Neural progenitor cell (in vitro differentiated cells): ENCODE data around the gene PCSK5. TPM values are rescaled to one million over a fixed set of nuclear protein-coding genes. Genes with fewer than 3 reads are reported as not detected.

Experiments
- DNase-seq: peaks from one replicate; pipeline ENCODE4 v3.0.0-alpha.2; 2016; ENCODE audit warnings: low spot score
- H2AFZ ChIP-seq: fragments of 200-600 bp; sonication (generic); replicated peaks from 2 replicates; pipeline ENCODE4 v1.6.1; 2016; ENCODE audit warnings: antibody characterized with exemption
- H3F3A ChIP-seq: fragments of 200-600 bp; sonication (generic); 2 replicates; pipeline ENCODE4 v1.6.1; 2016; ENCODE audit warnings: antibody characterized with exemption, low read depth
- H3K27ac ChIP-seq: fragments of 200-600 bp; sonication (generic); 2 replicates; pipeline ENCODE4 v1.5.1; 2016; ENCODE audit warnings: mild to moderate bottlenecking
- H3K27me3 ChIP-seq: fragments of 200-600 bp; sonication (generic); 2 replicates; pipeline ENCODE4 v1.6.1; 2016; ENCODE audit warnings: mild to moderate bottlenecking, moderate library complexity
- H3K36me3 ChIP-seq: fragments of 200-600 bp; sonication (generic); 2 replicates; pipeline ENCODE4 v1.5.1; 2016
- H3K4me1 ChIP-seq: fragments of 200-600 bp; sonication (generic); 2 replicates; pipeline ENCODE4 v1.6.1; 2016; ENCODE audit warnings: mixed run types
- H3K4me2 ChIP-seq: fragments of 200-600 bp; sonication (generic); 2 replicates; pipeline ENCODE4 v1.6.1; 2016
- H3K4me3 ChIP-seq: fragments of 200-600 bp; sonication (generic); 2 replicates; pipeline ENCODE4 v1.5.1; 2016
- H3K79me2 ChIP-seq: fragments of 200-600 bp; sonication (generic); 2 replicates; pipeline ENCODE4 v1.6.1; 2016; ENCODE audit warnings: low read depth
- H3K9ac ChIP-seq: fragments of 200-600 bp; sonication (generic); 2 replicates; pipeline ENCODE4 v1.6.1; 2016
- H3K9me3 ChIP-seq: fragments of 200-600 bp; sonication (generic); 2 replicates; pipeline ENCODE4 v1.5.1; 2016; ENCODE audit warnings: low read depth
- H4K20me1 ChIP-seq: fragments of 200-600 bp; sonication (generic); 2 replicates; pipeline ENCODE4 v1.6.1; 2016; ENCODE audit warnings: low read depth
- H3K27ac Mint-ChIP-seq: 3 replicates; pipeline ENCODE4 v1.8.0; 2021; ENCODE audit warnings: mixed read lengths
- H3K27me3 Mint-ChIP-seq: 2 replicates; pipeline ENCODE4 v1.8.0; 2022; ENCODE audit warnings: low read depth, mild to moderate bottlenecking, inconsistent platforms, moderate library complexity, mixed read lengths; ENCODE audit not compliant: insufficient read depth
- H3K36me3 Mint-ChIP-seq: 3 replicates; pipeline ENCODE4 v1.8.0; 2021; ENCODE audit warnings: mixed read lengths
- H3K4me1 Mint-ChIP-seq: 3 replicates; pipeline ENCODE4 v1.8.0; 2021; ENCODE audit warnings: mixed read lengths
- H3K4me3 Mint-ChIP-seq: 3 replicates; pipeline ENCODE4 v1.8.0; 2021; ENCODE audit warnings: mild to moderate bottlenecking, moderate library complexity, mixed read lengths
- H3K9me3 Mint-ChIP-seq: 3 replicates; pipeline ENCODE4 v1.8.0; 2020; ENCODE audit warnings: mixed read lengths
- EZH2 ChIP-seq: fragments of 200-600 bp; sonication (generic); IDR thresholded peaks from 2 replicates; pipeline ENCODE4 v1.6.1; 2017; ENCODE audit warnings: antibody characterized with exemption, mild to moderate bottlenecking, moderate library complexity
- EZH2phosphoT487 ChIP-seq: fragments of 200-600 bp; sonication (generic); IDR thresholded peaks from 2 replicates; pipeline ENCODE4 v1.6.1; 2017; ENCODE audit warnings: antibody characterized with exemption
- total RNA-seq: library from RNA; depleted of rRNA; stranded (reverse); fragments of >200 nt; gene quantifications from 2 replicates; pipeline ENCODE4 v1.2.3, GENCODE V29; 2015; ENCODE audit warnings: low replicate concordance
- TF ChIP-seq, protein P1 (sequence below): fragments of 200-600 bp; sonication (generic); IDR thresholded peaks from 2 replicates; pipeline ENCODE4 v1.5.1; 2017; ENCODE audit warnings: antibody characterized with exemption, mild to moderate bottlenecking

PCSK5 gene
- total RNA-seq, 1 donor from 2014 or later = 23.4 TPM

DNA sequence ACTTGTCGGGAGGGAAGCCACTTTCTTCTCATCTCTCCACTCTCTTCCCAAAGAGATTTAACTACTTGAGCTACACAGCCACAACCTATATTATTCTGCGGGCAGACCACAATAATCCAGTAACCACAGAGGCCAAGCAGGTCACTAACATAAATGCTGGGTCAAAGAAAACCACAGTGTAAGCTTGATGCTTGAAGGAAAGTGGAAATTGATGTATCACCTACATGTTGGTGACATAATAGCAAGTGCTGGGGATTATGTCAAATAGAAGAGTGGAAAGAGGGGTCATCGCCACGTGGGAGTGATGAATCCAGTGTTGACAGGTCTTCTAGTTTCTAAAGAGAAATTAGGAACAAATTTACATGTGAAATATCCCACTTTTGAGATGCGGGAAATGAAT lies 462.8 kb downstream of the PCSK5 start:
- Mint-ChIP-seq H3K36me3 (no peaks in the 10 kb centered on the region), H3K9me3 (no peaks in the 10 kb centered on the region), H3K27me3 (peaks cover 2% of the 10 kb centered on the region), H3K27ac (no peak overlapping the region), H3K4me3 (no peak overlapping the region), H3K4me1 (no peaks in the 10 kb centered on the region)
- Histone ChIP-seq H3K36me3 (no peaks in the 10 kb centered on the region), H3K27me3 (no peaks in the 10 kb centered on the region), H3K4me2 (no peak overlapping the region), H3K9ac (no peak overlapping the region), H4K20me1 (no peaks in the 10 kb centered on the region), H3K4me1 (no peaks in the 10 kb centered on the region), H3K79me2 (no peaks in the 10 kb centered on the region), H3K4me3 (no peak overlapping the region), H3K27ac (no peak overlapping the region), H2AFZ (no peak overlapping the region), H3K9me3 (no peaks in the 10 kb centered on the region), H3F3A (no peaks in the 10 kb centered on the region)
- no peak for DNase-seq
- no peak for TF ChIP-seq EZH2phosphoT487
- TF ChIP-seq, protein P1, sequence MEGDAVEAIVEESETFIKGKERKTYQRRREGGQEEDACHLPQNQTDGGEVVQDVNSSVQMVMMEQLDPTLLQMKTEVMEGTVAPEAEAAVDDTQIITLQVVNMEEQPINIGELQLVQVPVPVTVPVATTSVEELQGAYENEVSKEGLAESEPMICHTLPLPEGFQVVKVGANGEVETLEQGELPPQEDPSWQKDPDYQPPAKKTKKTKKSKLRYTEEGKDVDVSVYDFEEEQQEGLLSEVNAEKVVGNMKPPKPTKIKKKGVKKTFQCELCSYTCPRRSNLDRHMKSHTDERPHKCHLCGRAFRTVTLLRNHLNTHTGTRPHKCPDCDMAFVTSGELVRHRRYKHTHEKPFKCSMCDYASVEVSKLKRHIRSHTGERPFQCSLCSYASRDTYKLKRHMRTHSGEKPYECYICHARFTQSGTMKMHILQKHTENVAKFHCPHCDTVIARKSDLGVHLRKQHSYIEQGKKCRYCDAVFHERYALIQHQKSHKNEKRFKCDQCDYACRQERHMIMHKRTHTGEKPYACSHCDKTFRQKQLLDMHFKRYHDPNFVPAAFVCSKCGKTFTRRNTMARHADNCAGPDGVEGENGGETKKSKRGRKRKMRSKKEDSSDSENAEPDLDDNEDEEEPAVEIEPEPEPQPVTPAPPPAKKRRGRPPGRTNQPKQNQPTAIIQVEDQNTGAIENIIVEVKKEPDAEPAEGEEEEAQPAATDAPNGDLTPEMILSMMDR = no peak
- TF ChIP-seq EZH2 = no peak

DNA sequence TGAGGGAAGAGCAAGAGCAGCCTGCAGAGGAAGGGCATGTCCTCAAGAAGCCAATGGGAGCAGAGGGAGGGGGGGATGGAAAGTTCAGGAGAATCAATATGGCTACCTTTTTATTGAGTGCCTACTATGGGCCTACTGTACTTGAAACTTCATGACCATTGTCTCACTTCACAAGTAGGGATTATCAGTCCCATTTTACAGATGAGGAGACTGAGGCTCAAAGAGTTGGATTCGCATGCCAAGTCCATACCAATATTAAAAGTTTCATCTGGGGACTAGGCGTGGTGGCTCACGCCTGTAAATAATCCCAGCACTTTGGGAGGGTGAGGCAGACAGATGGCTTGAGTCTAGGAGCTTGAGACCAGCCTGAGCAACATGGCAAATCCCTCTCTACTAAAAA lies 463.7 kb downstream of the PCSK5 start:
- no peaks in the 10 kb centered on the region for H3K4me1 ChIP-seq
- H3F3A ChIP-seq = no peaks in the 10 kb centered on the region
- Mint-ChIP-seq H3K9me3 (no peaks in the 10 kb centered on the region), H3K4me1 (no peaks in the 10 kb centered on the region), H3K36me3 (no peaks in the 10 kb centered on the region), H3K4me3 (no peak overlapping the region), H3K27ac (no peak overlapping the region), H3K27me3 (peaks cover 2% of the 10 kb centered on the region)
- H3K27ac ChIP-seq = no peak overlapping the region
- H3K27me3 ChIP-seq = no peaks in the 10 kb centered on the region
- no peaks in the 10 kb centered on the region for H4K20me1 ChIP-seq
- H3K9ac ChIP-seq = no peak overlapping the region
- TF ChIP-seq EZH2 (no peak), EZH2phosphoT487 (no peak)
- TF ChIP-seq, protein P1 = no peak
- H3K9me3 ChIP-seq = no peaks in the 10 kb centered on the region
- no peaks in the 10 kb centered on the region for H3K36me3 ChIP-seq
- H2AFZ ChIP-seq = no peak overlapping the region
- no peaks in the 10 kb centered on the region for H3K79me2 ChIP-seq
- H3K4me3 ChIP-seq = no peak overlapping the region
- H3K4me2 ChIP-seq = no peak overlapping the region
- no peak for DNase-seq

DNA sequence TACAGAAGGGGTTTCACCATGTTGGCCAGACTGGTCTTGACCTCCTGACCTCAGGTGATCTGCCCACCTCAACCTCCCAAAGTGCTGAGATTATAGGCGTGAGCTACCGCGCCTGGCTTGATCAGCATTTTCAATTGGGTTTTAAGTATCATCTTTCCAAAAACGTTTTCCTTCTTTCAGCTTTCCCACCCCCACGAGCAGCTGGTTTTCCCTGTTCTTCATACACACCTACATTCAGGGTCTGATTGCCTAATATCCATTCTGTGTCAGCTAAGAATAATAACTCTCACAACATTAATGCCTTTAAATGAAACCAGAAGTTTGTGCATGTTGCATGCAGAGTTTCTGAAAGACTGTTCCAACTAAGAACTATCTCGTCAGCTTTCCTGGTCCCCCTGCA lies 465.4 kb downstream of the PCSK5 start:
- Histone ChIP-seq H3K9me3 (no peaks in the 10 kb centered on the region), H2AFZ (no peak overlapping the region), H3K36me3 (no peaks in the 10 kb centered on the region), H3K27ac (no peak overlapping the region), H3K27me3 (no peaks in the 10 kb centered on the region), H3F3A (no peaks in the 10 kb centered on the region), H3K4me2 (no peak overlapping the region), H4K20me1 (no peaks in the 10 kb centered on the region), H3K4me1 (no peaks in the 10 kb centered on the region), H3K79me2 (no peaks in the 10 kb centered on the region), H3K9ac (no peak overlapping the region), H3K4me3 (no peak overlapping the region)
- no peak for DNase-seq
- Mint-ChIP-seq H3K4me1 (no peaks in the 10 kb centered on the region), H3K4me3 (no peak overlapping the region), H3K27ac (no peak overlapping the region), H3K36me3 (no peaks in the 10 kb centered on the region), H3K27me3 (peaks cover 2% of the 10 kb centered on the region), H3K9me3 (no peaks in the 10 kb centered on the region)
- no peak for TF ChIP-seq EZH2
- TF ChIP-seq EZH2phosphoT487 = no peak
- TF ChIP-seq, protein P1 = no peak

DNA sequence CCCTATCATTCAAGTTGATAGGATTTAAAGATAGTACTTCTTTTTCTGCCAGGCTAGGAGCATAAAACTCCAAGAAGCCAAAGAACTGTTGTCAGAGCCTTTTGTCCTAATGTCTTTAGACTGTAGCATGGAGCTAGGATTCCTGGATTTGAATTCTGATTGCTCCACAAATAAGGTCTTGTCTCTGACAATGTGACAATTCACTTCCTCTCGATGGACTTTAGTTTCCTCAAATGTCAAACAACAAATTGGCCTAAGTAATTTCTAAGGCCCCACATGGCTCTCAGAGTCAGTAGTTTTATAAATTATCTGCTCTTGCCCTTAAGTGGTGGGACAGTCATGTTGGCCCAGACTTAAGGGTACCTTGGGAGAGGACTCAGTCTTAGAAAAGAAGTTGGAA lies 467.1 kb downstream of the PCSK5 start:
- H3K27ac ChIP-seq = no peak overlapping the region
- H3K4me1 ChIP-seq = no peaks in the 10 kb centered on the region
- no peaks in the 10 kb centered on the region for H3F3A ChIP-seq
- H3K36me3 Mint-ChIP-seq = no peaks in the 10 kb centered on the region
- H3K9me3 ChIP-seq = no peaks in the 10 kb centered on the region
- peaks cover under 1% of the 10 kb centered on the region for H3K4me1 Mint-ChIP-seq
- no peak overlapping the region for H3K4me2 ChIP-seq
- no peak overlapping the region for H3K27ac Mint-ChIP-seq
- H3K4me3 Mint-ChIP-seq = no peak overlapping the region
- H3K9me3 Mint-ChIP-seq = no peaks in the 10 kb centered on the region
- no peaks in the 10 kb centered on the region for H3K79me2 ChIP-seq
- H4K20me1 ChIP-seq = no peaks in the 10 kb centered on the region
- no peak overlapping the region for H3K9ac ChIP-seq
- no peaks in the 10 kb centered on the region for H3K27me3 ChIP-seq
- H3K4me3 ChIP-seq = no peak overlapping the region
- H3K27me3 Mint-ChIP-seq = peaks cover 2% of the 10 kb centered on the region
- DNase-seq = no peak
- TF ChIP-seq EZH2phosphoT487 (no peak), EZH2 (no peak)
- TF ChIP-seq, protein P1 = no peak
- no peak overlapping the region for H2AFZ ChIP-seq
- H3K36me3 ChIP-seq = no peaks in the 10 kb centered on the region
